Renal cortical epithelial cell (primary cell): ENCODE measurements around the gene PTPRCAP. TPM values are rescaled to one million over a fixed set of nuclear protein-coding genes. Genes with fewer than 3 reads are reported as not detected.

ENCODE experiments used
- DNase-seq: peaks from one replicate; pipeline ENCODE4 v3.0.0-alpha.2; 2011; ENCODE audit warnings: low read depth
- total RNA-seq: library from RNA; depleted of rRNA; stranded (reverse); fragments of >200 nt; gene quantifications from 2 replicates; pipeline ENCODE4 v1.2.3, GENCODE V29; 2014

Gene PTPRCAP
- total RNA-seq, 1 donor from 2014 or later = 0.85 TPM

GRCh38 chr11:67396587-67397389, 40.7 kb downstream of the PTPRCAP start:
- no peak for DNase-seq

GRCh38 chr11:67396259-67396581, 41.3 kb downstream of the PTPRCAP start:
- no peak for DNase-seq

DNA sequence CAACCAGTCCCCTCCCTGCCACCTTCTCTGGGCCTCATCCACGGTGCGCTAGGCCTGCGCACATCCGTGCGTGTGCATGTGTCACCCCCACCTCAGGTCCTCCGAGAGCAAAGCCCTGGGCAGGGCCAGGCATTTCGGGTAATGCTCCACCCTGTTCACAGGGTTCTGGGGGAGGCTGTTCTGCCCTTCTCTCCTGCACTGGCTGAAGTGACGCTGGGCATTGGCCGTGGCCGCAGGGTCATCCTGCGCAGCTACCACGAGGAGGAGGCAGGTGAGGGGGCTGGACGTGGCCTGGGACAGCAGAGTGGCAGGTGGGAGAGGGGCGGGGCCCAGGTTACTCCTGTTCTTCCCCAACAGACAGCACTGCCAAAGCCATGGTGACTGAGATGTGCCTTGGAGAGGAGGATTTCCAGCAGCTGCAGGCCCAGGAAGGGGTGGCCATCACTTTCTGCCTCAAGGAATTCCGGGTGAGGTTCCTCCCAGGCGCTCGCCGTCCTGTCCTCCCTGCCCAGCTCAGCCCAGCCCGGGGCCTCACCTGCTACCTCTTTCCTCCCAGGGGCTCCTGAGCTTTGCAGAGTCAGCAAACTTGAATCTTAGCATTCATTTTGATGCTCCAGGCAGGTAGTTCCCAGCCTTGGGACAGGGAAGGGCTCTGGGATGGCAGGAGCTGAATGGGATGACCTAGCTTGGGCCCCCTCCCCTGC, 41.8 kb downstream of the PTPRCAP start:
- DNase-seq = no peak

DNA sequence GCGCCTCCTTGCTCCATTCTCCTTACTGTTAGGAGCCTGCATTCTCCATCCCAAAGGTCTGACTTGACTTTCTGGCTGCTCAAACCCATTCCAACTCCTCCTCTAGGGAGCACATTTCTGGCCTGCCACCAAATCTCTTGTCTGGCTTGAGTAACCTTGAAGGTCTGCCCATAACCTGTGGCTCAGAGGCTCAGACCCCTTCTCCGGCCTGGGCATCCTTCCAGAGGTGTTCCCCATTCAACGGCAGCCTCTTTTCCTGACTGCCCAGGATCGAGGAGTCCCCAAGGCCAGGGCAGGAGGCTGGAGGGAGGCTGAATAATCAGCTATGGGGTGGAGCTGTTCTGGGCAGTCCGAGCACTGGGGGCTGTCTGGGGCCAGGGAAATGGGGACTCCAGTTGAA, 43.5 kb downstream of the PTPRCAP start:
- DNase-seq = no peak

GRCh38 chr11:67393437-67393836, 44.0 kb downstream of the PTPRCAP start:
- no peak for DNase-seq

GRCh38 chr11:67392183-67392715, 45.2 kb downstream of the PTPRCAP start:
- DNase-seq = no peak

DNA sequence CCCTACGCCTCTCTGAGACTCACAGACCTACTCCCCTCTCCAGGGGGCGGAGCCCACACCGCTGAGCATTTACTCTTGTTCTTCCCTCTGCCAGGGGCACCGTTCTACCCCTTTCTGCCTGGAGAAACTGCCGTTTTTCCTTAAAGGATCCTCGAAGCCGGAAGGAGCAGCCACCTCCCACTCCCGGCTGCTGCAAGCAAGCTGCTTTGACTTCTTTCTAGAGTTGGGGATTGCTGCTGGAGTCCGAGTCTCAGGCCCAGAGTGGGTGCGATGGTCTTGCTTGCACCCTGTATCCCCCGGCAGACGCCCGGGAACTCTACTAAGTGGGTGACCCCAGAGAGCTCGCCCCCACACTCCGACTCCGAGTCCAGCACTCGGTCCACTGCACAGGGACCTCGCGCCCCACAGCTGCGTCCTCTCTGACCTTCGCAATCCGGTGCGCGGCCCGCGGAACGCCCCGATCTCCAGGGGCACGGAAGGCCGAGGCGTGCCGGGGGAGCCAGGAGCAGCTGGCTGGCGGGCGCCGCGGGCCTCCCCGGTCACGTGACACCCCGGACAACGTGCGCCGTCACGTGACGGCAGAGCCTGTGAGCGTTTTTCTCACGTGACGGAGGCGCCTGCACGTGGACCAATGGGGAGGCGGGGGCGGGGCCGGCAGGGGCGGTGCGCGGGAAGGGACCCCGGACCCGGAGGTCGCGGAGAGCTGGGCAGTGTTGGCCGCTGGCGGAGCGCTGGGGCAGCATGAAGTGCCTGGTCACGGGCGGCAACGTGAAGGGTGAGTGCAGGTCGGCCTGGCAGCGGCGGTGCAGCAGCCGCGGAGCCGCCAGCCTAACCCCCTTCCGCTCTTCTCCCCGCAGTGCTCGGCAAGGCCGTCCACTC, 45.9 kb downstream of the PTPRCAP start, which contains the start of gene RAD9A:
Gene RAD9A (plus strand): TSS at position 683 of the 879 bp plus-strand sequence. CDS start 59 bp downstream, at position 742.
- DNase-seq = peak; percentile 76

- no peak for DNase-seq
Measured at GRCh38 chr11:67390947-67391303, 46.6 kb downstream of the PTPRCAP start.

DNA sequence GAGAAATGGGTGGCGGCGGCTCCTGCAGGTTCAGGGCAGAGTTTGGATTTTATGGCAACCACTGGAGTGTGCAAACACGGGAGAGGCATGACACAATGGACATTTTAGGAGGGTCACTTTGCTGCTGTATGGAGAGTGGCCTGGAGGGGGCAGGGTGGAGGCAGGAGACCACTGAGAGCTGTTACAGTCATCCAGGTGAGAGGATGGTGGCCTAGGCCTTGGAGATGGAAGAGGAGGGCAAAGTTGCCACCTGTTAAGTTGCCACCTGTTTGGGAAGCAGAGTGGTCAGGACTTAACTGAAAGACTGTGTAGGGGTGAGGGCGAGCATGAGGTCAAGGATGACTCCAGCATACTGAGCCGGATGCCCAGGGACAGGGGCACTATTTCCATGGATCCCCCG, 48.0 kb downstream of the PTPRCAP start:
- DNase-seq = no peak

DNA sequence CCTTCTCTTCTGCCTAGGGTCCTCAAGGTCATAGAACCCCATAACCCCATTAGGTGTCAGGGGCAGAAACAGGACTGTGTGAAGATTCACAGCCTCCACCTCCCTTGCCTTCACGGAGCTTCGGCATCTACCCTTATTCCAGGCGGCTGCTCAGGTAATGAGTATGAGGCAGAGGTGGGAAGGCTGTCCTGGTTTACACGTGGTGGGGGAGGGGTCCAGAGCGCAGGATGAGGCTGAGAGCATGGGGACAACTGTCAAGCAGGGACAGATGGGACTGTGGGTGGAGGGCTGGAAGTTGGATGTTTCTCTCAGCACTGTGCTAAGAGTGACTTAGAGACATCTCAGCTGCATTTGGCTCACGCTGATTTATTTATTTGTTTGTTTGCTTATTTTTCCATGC, 50.0 kb downstream of the PTPRCAP start:
- DNase-seq = no peak

GRCh38 chr11:67387069-67387468, 50.4 kb downstream of the PTPRCAP start:
- no peak for DNase-seq

Other genes with a start within 250 kb of the PTPRCAP start
- gene GRK2, start 171.2 kb downstream of the PTPRCAP start, total RNA-seq = 32.3 and 71.8 TPM in 2 replicates
- gene ANKRD13D, start 148.4 kb downstream of the PTPRCAP start, total RNA-seq = 29.0 and 38.9 TPM in 2 replicates
- gene SSH3, start 134.2 kb downstream of the PTPRCAP start, total RNA-seq = 44.1 and 70.2 TPM in 2 replicates
- 43.9 and 61.6 TPM in 2 replicates for gene POLD4, start 84.1 kb downstream of the PTPRCAP start, total RNA-seq
- gene CLCF1, start 64.1 kb downstream of the PTPRCAP start, total RNA-seq = 13.9 and 22.7 TPM in 2 replicates
- 5.9 and 8.9 TPM in 2 replicates for gene RAD9A, start 45.7 kb downstream of the PTPRCAP start, total RNA-seq
- 171 and 306 TPM in 2 replicates for gene PPP1CA, start 35.8 kb downstream of the PTPRCAP start, total RNA-seq
- not detected in 2 replicates for gene TBC1D10C, start 33.6 kb downstream of the PTPRCAP start, total RNA-seq
- gene CARNS1, start 22.0 kb downstream of the PTPRCAP start, total RNA-seq = 0.20 TPM in 1 of 2 replicates, not detected in the other
- 25.5 and 51.7 TPM in 2 replicates for gene RPS6KB2, start 9.2 kb downstream of the PTPRCAP start, total RNA-seq
- gene CORO1B, start 5.8 kb upstream of the PTPRCAP start, total RNA-seq = 115 and 197 TPM in 2 replicates
- not detected in 2 replicates for gene GPR152, start 15.0 kb upstream of the PTPRCAP start, total RNA-seq
- not detected in 2 replicates for gene CABP4, start 17.7 kb upstream of the PTPRCAP start, total RNA-seq
- gene TMEM134, start 31.6 kb upstream of the PTPRCAP start, total RNA-seq = 32.5 and 65.7 TPM in 2 replicates
- gene AIP, start 45.3 kb upstream of the PTPRCAP start, total RNA-seq = 53.2 and 56.8 TPM in 2 replicates
- 46.9 and 151 TPM in 2 replicates for gene PITPNM1, start 67.7 kb upstream of the PTPRCAP start, total RNA-seq
- 34.4 and 90.4 TPM in 2 replicates for gene CDK2AP2, start 70.5 kb upstream of the PTPRCAP start, total RNA-seq
- not detected in 2 replicates for gene CABP2, start 85.8 kb upstream of the PTPRCAP start, total RNA-seq
- gene GSTP1, start 146.1 kb upstream of the PTPRCAP start, total RNA-seq = 1,794 and 3,608 TPM in 2 replicates
- gene NDUFV1, start 169.3 kb upstream of the PTPRCAP start, total RNA-seq = 184 and 192 TPM in 2 replicates
- gene NUDT8, start 192.3 kb upstream of the PTPRCAP start, total RNA-seq = 3.9 and 8.2 TPM in 2 replicates
- gene TBX10, start 202.1 kb upstream of the PTPRCAP start, total RNA-seq = not detected in 2 replicates
- 0.10 and 0.17 TPM in 2 replicates for gene ACY3, start 213.0 kb upstream of the PTPRCAP start, total RNA-seq
- gene ALDH3B2, start 236.9 kb upstream of the PTPRCAP start, total RNA-seq = 0.20 TPM in 1 of 2 replicates, not detected in the other